ENCODE measurements around the gene MOB4.

DNA sequence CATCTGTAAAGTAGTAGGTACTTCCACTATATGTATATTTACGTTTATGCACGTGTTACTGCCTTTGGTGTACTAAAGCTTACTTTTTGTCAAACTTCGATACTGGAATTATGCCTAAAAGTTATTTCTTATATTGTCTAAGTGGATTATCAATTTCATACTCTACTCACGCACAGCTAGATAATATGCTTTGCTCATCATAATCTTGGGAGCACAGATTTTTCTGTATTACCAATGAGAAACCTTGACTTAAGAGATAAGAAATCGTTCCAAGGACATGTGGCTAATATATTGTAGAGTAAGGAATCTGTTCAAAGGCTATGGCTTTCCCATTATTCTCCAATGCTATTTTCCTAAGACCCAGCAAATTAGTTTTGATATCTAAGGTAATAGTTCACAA, 9.2 kb upstream of the MOB4 start:
- TF ChIP-seq CTCF (IDR thresholded peaks at IDR 0.05; ENCODE audit: low read length) (no peak), EZH2 (IDR thresholded peaks at IDR 0.05; ENCODE audit: borderline replicate concordance, low read length) (no peak)
